ENCODE results near the gene PTPRD.
"Not testable (repeated sequence)": the region's sequence is repeated elsewhere in the genome, so short reads cannot be mapped to it uniquely, and the experiment has no call there.

PTPRD gene

DNA sequence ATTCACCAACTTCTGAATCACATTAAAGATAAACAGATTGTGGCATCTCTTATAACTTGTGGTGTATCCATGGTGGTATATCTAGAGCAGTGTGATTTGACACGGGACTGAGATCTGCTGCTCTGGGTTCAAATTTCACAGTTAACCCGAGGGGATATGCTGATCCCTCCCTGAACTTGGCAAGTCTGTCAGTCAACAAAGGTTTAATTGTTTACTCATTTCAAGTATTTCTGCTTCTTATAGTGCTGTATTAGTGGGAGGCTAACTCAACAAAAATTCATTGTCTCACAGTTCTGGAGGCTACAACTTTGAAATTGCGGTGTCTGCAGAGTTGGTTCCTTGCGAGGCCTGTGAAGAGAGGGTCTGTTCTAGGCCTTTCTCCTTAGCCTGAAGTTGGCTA, 1175.2 kb downstream of the PTPRD start:
- no peak overlapping the region for H3K4me3 ChIP-seq (ENCODE audit: low read length)
- TF ChIP-seq ZNF274 (IDR thresholded peaks at IDR 0.05; ENCODE audit: low read depth, low read length) = no peak

DNA sequence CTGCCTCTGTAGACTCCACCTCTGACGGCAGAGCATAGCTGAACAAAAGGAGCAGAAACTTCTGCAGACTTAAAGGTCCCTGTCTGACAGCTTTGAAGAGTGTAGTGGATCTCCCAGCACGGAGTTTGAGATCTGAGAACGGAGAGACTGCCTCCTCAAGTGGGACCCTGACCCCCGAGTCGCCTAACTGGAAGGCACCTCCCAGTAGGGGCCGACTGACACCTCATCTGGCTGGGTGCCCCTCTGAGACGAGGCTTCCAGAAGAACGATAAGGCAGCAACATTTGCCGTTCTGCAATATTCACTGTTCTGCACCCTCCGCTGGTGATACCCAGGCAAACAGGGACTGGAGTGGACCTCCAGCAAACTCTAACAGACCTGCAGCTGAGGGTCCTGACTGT, 1186.3 kb downstream of the PTPRD start:
- H3K4me3 ChIP-seq (ENCODE audit: low read length) = not testable (repeated sequence)

DNA sequence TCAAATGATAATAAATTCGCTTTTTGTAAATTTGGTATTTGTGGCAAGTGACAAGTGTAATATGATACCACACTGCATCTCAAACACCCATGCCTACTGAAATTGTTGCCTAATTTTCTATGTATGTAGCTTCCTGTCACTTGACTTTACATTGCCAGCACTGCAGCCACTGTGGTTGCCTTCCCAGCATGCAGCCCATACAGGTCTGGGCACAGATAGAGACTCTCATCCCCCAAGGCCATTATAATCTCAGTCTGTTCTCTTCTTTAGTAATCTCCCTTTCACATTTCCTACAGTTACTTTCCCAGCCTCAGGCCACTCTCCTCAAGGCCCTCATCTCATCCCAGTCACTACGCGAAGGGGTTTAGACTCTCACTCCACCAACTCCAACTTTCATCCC, 1200.6 kb downstream of the PTPRD start:
- TF ChIP-seq ZNF274 (IDR thresholded peaks at IDR 0.05; ENCODE audit: low read depth, low read length) = no peak

DNA sequence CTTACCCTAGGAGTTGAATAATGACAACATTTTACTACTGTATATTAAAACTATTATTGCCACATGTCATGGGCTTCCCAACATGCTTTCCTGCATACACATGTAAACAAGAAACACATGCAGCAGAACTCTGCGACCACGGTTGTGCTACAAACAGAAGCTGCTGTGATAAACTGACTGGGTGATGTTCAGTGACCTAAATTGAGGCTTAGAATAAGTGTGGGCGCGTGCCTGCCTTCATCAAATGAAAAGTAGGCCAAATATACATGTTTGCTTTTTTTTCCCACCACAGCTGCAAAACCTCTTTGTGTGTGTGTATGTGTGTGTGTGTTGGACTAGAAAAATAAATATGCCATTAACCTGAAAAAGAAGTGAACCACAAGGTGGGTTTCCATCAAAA, 1202.1 kb downstream of the PTPRD start:
- no peak overlapping the region for H3K4me3 ChIP-seq (ENCODE audit: low read length)
- no peak for TF ChIP-seq ZNF274 (IDR thresholded peaks at IDR 0.05; ENCODE audit: low read depth, low read length)

More for the DNA sequence above, 1200.6 kb downstream of the PTPRD start:
- no peak overlapping the region for H3K4me3 ChIP-seq (ENCODE audit: low read length)

DNA sequence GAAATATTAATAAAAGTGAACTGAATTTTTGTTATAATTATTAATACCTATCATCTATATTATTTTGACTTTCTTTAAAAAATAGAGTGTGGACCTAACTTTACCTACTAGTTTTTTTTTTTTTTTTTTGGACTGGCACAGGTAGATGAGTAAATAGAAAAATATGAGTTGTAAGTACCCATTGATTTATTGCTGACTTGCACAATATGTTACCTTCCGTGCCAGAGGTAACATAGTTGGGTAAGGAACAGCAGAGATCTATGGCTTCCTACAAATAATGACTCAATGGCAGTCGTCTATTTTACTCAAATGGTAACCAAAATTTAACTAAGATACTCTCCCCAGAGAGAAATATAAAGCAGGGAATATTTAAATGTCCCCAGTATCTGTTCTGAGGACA, 1212.8 kb downstream of the PTPRD start:
- no peak overlapping the region for H3K4me3 ChIP-seq (ENCODE audit: low read length)
- no peak for TF ChIP-seq ZNF274 (IDR thresholded peaks at IDR 0.05; ENCODE audit: low read depth, low read length)

DNA sequence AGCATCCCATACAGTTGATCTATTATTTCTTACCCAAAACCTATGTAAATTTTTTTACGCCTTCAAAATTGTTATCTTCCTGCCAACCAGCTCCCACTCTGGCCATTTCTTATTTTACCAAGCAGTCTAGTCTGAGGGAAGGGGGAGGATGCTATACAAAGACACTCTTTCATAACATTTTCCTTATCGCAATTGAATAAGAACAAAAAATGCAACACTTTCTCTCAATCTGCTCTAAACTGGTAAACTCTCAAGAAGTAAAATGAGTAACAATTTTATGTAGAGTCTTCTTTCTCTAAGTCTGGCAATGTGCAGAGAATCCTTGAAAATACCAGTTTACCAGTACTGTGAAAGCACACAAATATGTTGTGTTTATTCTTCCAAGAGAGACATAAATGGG, 1216.3 kb downstream of the PTPRD start:
- TF ChIP-seq ZNF274 (IDR thresholded peaks at IDR 0.05; ENCODE audit: low read depth, low read length) = no peak
- no peak overlapping the region for H3K4me3 ChIP-seq (ENCODE audit: low read length)

DNA sequence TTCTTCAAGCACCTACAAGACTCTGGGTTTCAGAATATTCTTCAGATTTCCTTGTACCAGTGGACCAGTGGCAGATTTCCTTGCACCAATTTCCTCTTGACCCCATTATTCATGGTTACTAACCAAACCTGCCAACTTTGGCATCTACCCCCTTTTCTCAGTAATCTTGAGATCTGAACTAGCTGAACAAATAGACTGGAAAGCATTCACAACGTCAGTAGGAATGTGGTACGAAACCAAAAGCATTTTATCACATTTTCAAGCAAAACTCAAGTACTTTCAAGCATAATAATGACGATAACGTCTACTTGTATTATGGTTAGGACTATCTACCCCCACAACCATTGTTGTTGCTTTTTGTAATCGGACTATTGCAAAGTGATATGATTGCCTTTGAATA, 1217.3 kb downstream of the PTPRD start:
- H3K4me3 ChIP-seq (ENCODE audit: low read length) = no peak overlapping the region
- no peak for TF ChIP-seq ZNF274 (IDR thresholded peaks at IDR 0.05; ENCODE audit: low read depth, low read length)

DNA sequence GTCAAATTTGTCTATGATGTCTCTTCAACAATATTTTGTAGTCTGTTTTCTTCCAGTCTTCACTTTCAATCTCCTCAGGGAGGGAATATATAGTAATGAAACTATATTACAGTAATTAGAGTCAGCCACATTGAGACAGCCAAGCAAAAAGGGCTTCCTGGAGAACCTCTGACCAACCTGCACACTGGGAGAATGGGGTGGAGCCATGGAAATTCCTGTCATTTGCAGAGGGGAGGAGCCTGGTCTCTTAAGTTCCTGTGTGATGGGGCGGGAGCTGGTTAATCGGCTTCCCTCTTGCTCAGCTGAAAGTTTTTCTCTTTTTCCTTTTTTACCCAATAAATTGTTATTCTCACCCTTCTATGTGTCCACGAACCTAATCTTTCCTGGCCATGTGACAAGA, 1220.0 kb downstream of the PTPRD start:
- no peak overlapping the region for H3K4me3 ChIP-seq (ENCODE audit: low read length)
- no peak for TF ChIP-seq ZNF274 (IDR thresholded peaks at IDR 0.05; ENCODE audit: low read depth, low read length)

DNA sequence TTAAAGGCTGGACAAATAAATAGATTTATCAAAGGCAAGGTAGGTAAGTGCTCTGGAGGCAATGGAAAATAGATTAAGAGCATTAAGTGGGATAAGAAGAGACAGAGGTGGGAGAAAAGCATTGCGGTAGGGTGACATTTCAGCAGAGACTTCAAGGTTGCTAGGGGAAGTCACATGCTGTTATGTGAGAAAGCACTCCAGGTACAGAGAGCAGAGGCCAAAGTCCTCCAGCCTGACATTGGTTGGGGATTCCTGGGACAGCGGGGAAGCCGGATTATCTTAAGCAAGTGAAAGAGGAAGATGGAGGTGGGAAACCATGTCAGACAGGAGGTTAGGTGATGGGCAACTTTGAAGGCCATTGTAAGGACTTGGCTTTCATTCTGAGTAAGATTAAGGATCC, 1222.9 kb downstream of the PTPRD start:
- TF ChIP-seq ZNF274 (IDR thresholded peaks at IDR 0.05; ENCODE audit: low read depth, low read length) = no peak
- H3K4me3 ChIP-seq (ENCODE audit: low read length) = no peak overlapping the region

DNA sequence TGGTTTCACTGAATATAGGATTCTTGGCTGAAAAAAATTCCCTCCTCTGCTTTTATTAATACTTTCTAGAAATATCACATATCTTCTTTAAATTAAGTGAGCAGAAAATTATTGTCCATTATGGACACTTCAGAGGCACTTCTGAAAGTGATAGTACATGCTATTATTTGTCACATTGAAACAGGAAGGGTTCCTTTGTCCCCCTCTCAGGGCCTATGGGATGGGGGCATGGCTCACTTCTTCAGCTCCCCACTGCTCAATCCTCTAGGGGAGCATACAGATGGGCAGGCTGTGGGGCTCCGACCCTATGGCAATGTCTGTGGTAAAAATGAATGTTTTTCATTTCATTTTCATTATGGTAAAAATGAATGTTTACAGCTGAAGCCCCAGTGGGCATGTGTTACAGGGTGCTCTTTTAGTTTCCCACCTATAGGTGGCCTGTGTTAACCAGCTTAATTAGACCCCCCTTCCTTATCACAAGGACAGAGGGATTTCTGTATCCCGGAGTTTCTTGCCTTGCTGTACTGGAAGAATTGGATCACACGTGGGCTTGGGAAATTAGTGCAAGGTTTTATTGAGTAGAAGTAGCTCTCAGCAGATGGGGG, 1225.2 kb downstream of the PTPRD start:
- no peak overlapping the region for H3K4me3 ChIP-seq (ENCODE audit: low read length)
- no peak for TF ChIP-seq ZNF274 (IDR thresholded peaks at IDR 0.05; ENCODE audit: low read depth, low read length)

DNA sequence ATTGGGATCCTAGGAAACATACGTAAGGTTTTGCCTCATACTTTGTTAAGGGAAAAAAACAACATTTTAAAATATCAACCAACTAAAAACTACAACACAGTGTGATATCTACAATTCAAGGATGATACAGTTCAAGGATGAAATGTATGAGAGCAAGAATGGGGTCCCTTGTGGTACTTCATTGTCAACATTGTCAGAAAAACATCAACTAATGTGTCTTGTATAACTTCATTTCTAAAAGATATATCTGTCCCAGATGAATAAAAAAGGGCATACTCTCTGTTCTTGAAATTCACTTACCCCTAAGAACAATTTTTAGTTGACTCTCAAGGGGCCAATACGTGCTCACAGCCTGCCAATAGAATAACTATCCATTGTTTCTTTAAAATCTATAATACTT, 1250.5 kb downstream of the PTPRD start:
- no peak overlapping the region for H3K4me3 ChIP-seq (ENCODE audit: low read length)
- TF ChIP-seq ZNF274 (IDR thresholded peaks at IDR 0.05; ENCODE audit: low read depth, low read length) = no peak

DNA sequence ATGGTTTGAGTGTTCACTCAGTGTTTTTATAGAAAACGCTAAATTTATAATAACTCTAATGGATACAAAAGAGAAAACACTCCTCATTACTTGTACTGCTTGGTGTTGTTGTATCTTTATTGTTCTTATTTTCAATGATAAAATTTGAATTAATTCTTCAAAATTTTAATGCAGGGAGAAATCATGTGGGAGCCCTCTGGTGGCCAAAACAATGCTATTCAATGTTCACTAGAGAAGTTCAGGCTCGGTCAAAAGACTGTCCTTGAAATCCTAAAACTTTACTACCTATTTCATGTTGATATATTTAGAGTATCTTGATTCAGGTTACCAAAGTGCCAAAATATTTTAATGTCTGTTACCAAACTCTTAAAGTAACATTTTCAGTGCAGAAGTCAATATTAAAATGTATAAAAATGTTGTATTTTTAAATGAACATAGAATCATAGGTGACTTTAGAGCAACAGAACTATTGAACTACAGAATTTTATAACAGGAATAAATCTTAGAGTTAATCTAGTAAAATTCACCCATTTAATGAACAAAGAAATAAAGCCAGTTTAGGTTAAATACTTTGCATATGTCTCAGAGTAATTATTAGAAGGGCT, 1259.8 kb downstream of the PTPRD start:
- no peak overlapping the region for H3K4me3 ChIP-seq (ENCODE audit: low read length)
- no peak for TF ChIP-seq ZNF274 (IDR thresholded peaks at IDR 0.05; ENCODE audit: low read depth, low read length)

DNA sequence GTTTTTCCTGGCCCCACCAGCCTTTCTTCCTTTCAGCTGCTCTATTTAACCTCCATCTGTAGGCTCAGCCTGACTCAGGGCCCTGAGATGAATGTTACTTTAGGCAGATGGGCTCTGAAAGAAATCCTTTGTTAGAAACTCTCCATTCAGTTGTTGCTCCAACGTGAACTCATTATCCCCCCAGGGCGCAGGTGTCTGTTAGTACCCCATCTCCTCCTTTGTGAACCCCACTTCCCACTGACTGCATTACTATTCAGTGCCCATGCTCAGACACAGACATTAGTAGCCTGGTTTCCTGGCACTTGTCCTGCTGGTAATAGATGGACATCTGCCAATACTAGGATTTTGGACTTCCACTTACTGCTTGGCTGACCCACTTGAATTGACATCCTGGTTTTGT, 1271.6 kb downstream of the PTPRD start:
- no peak overlapping the region for H3K4me3 ChIP-seq (ENCODE audit: low read length)

DNA sequence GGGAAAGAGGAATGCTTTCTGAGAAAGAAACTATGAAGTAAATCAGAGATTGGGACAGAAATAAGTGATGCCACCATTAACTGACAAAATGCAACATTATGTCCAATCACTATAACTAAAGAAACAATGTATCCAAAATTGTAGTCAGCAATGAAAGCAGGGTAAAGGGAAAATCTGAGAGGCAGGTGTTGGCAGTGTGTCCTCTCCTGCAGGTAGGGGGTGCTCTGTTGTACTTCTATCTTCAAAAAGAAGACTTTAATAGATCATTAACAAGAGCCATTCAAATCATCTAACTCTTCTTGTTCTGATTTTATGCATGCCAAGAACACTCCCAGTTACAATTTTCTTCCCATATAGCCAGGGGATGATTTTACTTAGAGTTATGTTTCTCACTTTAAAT, 1275.7 kb downstream of the PTPRD start:
- TF ChIP-seq ZNF274 (IDR thresholded peaks at IDR 0.05; ENCODE audit: low read depth, low read length) = no peak
- H3K4me3 ChIP-seq (ENCODE audit: low read length) = no peak overlapping the region

More for the DNA sequence above, 1271.6 kb downstream of the PTPRD start:
- TF ChIP-seq ZNF274 (IDR thresholded peaks at IDR 0.05; ENCODE audit: low read depth, low read length) = no peak

DNA sequence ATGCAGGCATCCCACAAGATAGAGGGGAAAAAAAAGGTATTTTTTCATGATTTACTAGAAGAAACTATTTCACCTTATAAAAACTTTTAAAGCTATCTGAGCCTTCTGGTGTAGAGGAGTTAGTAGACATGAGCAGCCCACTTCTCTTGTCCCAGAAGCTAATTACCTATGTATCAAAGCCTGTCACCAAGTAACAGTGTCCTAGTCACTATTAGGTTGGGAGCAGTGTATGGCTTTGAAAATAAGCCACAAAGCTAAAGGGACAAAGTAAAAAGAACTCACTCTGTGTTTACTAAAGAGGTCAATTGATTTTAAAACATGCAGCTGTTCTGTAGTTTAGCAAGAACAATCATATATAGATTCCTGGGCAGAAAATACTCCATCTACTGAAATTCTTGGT, 1286.1 kb downstream of the PTPRD start:
- H3K4me3 ChIP-seq (ENCODE audit: low read length) = no peak overlapping the region
- TF ChIP-seq ZNF274 (IDR thresholded peaks at IDR 0.05; ENCODE audit: low read depth, low read length) = no peak

DNA sequence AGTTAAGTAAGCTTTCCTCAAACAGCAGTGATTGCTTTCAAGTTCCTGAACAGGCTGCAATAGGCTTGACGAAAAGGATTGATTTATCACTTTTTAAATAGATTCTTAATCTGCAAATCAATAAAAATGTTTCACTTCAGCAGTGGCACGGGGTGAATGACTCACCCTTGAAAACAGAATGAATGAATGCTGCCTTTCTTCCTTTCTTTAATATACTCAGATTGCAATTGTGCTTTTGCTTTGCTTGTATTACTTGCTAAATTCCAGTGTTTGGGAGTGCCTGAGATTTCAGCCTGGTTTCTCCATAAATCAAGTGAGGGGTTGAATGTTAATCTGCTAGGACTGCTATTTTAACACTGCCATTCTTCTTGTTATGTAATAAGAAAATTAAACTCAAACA, 1293.8 kb downstream of the PTPRD start:
- H3K4me3 ChIP-seq (ENCODE audit: low read length) = no peak overlapping the region
- TF ChIP-seq ZNF274 (IDR thresholded peaks at IDR 0.05; ENCODE audit: low read depth, low read length) = no peak

DNA sequence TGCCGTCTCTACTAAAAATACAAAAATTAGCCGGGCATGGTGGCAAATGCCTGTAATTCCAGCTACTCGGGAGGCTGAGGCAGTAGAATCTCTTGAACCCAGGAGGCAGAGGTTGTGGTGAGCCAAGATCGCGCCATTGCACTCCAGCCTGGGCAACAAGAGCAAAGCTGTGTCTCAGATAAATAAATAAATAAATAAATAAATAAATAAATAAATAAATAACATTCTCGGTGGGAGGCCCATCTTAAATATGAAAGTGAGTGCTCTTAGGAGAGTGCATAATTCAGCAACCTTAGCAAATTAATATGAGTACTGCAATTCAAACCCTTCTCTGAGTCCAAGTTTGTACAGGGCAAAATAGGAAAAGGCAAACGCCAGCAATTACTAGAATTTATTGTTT, 1302.1 kb downstream of the PTPRD start:
- H3K4me3 ChIP-seq (ENCODE audit: low read length) = not testable (repeated sequence)

All from GM08714 (cell line).